Ishikawa (cell line): ENCODE data around the gene TMEM225.

ENCODE experiments used
- CEBPB ChIP-seq: IDR thresholded peaks from 2 replicates; pipeline ENCODE4 v1.6.1; 2012
- CREB1 ChIP-seq: IDR thresholded peaks from 2 replicates; pipeline ENCODE4 v1.6.1; 2012; ENCODE audit warnings: low read depth
- EGR1 ChIP-seq: IDR thresholded peaks from 2 replicates; pipeline ENCODE4 v1.6.1; 2012
- EP300 ChIP-seq: IDR thresholded peaks from 2 replicates; pipeline ENCODE4 v1.6.1; 2012; ENCODE audit warnings: borderline replicate concordance
- FOXM1 ChIP-seq: IDR thresholded peaks from 2 replicates; pipeline ENCODE4 v1.6.1; 2012; ENCODE audit warnings: low read depth, borderline replicate concordance
- MAX ChIP-seq: IDR thresholded peaks from 2 replicates; pipeline ENCODE4 v1.6.1; 2012
- NFIC ChIP-seq: IDR thresholded peaks from 2 replicates; pipeline ENCODE4 v1.6.1; 2012
- RAD21 ChIP-seq: IDR thresholded peaks from 2 replicates; pipeline ENCODE4 v1.6.1; 2012; ENCODE audit warnings: low read depth
- REST ChIP-seq: IDR thresholded peaks from 2 replicates; pipeline ENCODE4 v1.6.1; 2012; ENCODE audit warnings: low read depth, mild to moderate bottlenecking
- TAF1 ChIP-seq: IDR thresholded peaks from 2 replicates; pipeline ENCODE4 v1.6.1; 2012; ENCODE audit warnings: low read depth, mild to moderate bottlenecking
- TCF12 ChIP-seq: IDR thresholded peaks from 2 replicates; pipeline ENCODE4 v1.6.1; 2012; ENCODE audit warnings: low read depth
- TEAD4 ChIP-seq: IDR thresholded peaks from 2 replicates; pipeline ENCODE4 v1.6.1; 2012
- YY1 ChIP-seq: IDR thresholded peaks from 2 replicates; pipeline ENCODE4 v1.6.1; 2012; ENCODE audit warnings: low read depth
- ZBTB7A ChIP-seq: IDR thresholded peaks from 2 replicates; pipeline ENCODE4 v1.6.1; 2012; ENCODE audit warnings: low read depth
- TF ChIP-seq, protein P1 (sequence below): IDR thresholded peaks from 2 replicates; pipeline ENCODE4 v1.6.1; 2012

Gene TMEM225

DNA sequence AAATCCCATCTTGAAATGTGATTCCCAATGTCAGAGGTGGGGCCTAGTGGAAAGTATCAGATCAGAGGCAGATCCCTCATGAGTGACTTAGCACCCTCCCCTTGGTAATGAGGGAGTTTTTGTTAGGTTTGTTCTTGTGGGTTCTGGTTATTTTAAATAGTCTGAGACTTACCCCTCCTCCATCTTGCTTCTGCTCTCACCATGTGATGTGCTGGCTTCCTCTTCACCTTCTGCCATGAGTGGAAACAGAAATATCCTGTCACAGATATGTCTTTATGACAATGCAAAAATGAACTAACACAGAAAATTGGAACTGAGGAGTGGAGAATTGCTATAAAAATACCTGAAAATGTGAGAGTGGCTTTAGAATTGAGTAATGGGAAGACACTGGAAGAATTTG is 33.1 kb downstream of the TMEM225 start:
- TF ChIP-seq TAF1 (no peak), TEAD4 (no peak), FOXM1 (no peak), ZBTB7A (no peak), YY1 (no peak), CREB1 (no peak), TCF12 (no peak), EP300 (no peak), REST (no peak), RAD21 (no peak), CEBPB (no peak)

DNA sequence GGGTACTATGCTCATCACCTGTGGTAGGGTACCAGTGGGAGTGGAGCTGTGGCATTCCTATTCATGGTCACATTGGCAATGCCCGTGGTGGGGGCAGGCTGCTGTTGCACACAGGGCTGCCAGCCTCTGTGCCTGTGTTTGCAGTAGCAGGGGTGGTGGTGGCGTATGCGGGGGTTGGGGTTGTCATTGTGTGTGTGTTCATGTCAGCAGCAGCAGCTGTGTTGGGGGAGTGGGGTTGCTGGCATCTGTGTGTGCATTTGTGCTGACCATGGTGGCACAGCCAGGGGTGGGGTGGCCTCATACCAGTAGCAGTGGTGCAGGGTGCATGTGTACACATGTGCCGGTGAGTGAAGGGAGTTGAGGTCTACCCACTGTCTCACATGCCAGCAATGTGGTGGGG is 34.4 kb downstream of the TMEM225 start:
- TF ChIP-seq EP300 (no peak), ZBTB7A (no peak), MAX (no peak), CREB1 (no peak), TAF1 (no peak), TEAD4 (no peak), TCF12 (no peak), CEBPB (no peak), EGR1 (no peak)

GRCh38 chr11:123841174-123841573 is 44.3 kb downstream of the TMEM225 start:
- TF ChIP-seq TEAD4, result no peak
- TF ChIP-seq EGR1, result no peak
- TF ChIP-seq RAD21, result no peak
- TF ChIP-seq ZBTB7A, result no peak
- TF ChIP-seq NFIC, result no peak
- TF ChIP-seq REST, result no peak
- no peak for TF ChIP-seq CREB1
- no peak for TF ChIP-seq TCF12
- TF ChIP-seq, protein P1, sequence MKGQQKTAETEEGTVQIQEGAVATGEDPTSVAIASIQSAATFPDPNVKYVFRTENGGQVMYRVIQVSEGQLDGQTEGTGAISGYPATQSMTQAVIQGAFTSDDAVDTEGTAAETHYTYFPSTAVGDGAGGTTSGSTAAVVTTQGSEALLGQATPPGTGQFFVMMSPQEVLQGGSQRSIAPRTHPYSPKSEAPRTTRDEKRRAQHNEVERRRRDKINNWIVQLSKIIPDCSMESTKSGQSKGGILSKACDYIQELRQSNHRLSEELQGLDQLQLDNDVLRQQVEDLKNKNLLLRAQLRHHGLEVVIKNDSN, result no peak
- TF ChIP-seq EP300, result no peak
- TF ChIP-seq FOXM1, result no peak

- TF ChIP-seq, protein P1, result no peak
- TF ChIP-seq TAF1, result no peak
- no peak for TF ChIP-seq MAX
- no peak for TF ChIP-seq CREB1
- no peak for TF ChIP-seq REST
- TF ChIP-seq CEBPB, result no peak
- TF ChIP-seq FOXM1, result no peak
- TF ChIP-seq NFIC, result no peak
- no peak for TF ChIP-seq EGR1
- TF ChIP-seq YY1, result no peak
- TF ChIP-seq TEAD4, result no peak
- TF ChIP-seq RAD21, result no peak
- TF ChIP-seq ZBTB7A, result no peak
- TF ChIP-seq TCF12, result no peak
- no peak for TF ChIP-seq EP300
These were observed 46.3 kb downstream of the TMEM225 start for GRCh38 chr11:123839131-123839530.

DNA sequence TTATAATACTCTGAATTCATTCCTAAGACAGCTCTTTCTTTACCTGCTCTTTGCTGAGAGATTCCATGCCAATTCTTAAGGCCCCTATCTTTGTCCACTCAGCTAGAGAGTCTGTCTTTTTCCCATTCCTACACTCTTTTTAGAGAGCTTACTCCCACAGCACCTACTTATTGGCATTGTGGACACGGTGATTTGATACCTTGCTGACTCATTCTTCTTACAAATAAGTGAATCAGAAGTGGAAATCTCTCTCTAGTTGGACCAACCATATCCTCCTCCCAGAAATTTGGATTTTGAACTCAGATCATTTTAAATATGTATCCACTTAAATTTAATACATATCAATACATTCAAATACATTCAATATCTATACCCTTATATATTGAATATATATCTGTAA is 46.8 kb downstream of the TMEM225 start:
- TF ChIP-seq TCF12 (no peak), REST (no peak), CREB1 (no peak), EGR1 (no peak), TAF1 (no peak), MAX (no peak), TEAD4 (no peak), ZBTB7A (no peak), FOXM1 (no peak), YY1 (no peak), CEBPB (no peak)
- TF ChIP-seq, protein P1, result no peak
